HG03025 (cell line): ENCODE measurements around the gene CASTOR1.

Experiments used
- ATAC-seq: cut with Tn5 transposase; IDR thresholded peaks from one replicate; pipeline ENCODE4 v1.9.1; 2021; ENCODE audit warnings: mild to moderate bottlenecking, moderate library complexity; ENCODE audit not compliant: unreplicated experiment, low FRiP score

CASTOR1 gene

DNA sequence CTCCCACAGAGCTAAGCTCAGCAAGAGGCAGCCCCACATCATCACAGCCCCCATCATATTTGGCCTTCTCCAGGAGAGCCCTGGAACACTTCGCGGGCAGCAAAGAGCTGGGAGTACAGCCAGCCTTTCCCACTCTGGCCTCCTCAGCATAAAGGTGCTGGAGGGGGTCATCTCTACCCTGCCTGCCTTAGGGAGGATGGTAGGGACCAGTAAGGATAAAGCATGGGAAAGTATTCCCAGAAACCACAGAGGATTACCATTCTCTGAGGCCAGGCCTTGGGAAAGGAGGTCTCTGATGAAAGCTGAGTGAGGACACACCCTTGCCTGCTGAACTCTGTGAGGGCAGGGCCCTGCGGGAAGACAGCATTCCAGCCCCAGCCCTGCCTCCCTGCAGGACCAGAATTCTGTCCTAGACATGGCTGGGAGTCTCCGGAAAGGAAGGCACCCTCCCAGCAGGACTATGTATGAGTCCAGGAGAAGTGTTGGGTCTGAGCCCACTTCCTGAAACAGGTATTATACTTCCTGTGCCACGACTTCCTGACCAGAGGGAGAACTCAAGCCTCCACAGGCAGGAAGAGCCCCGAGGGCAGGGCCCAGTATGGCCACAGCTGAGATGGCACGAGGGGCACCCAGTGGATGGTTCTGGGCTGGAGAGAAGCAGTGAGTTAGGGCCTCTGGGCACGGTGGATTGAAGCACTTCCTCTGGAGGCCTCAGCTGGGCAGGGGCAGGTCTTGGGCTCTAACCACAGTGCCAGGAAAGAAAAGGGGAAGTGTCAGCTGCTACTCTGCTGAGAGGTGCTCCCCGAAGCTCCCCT is 12.9 kb upstream of the CASTOR1 start:
- ATAC-seq: no peak

DNA sequence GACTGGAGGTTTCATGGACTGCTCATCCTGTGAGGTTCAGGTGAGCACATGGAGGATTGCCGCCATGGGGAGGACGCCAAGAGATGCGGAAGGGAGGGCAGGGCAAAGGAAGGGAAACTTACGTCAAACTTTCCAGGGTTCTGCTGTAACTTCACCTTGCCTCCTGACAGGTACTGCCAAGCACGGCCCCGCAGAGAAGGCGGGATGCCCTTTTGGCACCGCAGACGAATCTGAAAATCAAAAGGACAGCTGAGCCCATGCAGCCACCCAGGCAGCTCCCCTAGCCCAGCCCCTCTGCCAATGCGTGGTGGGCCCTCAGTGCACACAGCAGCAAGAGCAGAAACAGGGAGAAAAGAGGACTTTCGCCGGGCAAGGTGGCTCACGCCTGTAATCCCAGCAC is 10.0 kb upstream of the CASTOR1 start:
- no peak for ATAC-seq

DNA sequence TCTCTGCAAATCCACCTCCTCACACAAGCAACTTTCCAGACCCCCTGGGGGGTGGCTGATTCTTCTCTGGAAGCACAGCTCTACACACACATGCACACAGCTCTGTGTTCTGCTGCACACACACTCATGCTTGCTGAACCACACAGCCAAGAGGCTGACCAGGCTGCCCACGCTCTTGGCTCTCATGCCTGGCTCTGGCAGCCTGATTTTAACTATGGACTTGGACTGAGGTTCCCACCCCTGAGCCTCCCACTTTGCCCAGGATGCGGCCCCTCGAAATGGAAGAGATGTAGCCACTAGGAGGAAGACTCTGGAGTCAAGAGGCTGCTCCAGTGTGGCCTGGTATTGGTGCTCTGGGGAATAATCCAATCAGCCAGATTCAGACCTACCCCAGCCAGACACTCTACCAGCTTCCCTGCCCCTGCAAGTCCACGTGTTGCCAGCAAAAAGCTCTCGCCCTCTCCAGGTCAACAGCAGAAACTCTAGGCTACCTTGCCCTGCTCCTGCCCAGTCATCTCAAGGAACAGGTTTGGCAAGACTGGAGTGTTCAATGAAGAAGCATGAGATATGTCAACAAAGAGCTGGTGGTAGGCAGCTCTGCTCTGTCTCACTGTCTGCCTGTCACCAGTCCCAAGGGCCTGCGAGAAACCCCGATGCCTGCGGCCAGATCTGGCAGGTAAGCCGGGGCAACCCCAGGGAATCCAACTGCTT is 8.8 kb upstream of the CASTOR1 start:
- no peak for ATAC-seq

DNA sequence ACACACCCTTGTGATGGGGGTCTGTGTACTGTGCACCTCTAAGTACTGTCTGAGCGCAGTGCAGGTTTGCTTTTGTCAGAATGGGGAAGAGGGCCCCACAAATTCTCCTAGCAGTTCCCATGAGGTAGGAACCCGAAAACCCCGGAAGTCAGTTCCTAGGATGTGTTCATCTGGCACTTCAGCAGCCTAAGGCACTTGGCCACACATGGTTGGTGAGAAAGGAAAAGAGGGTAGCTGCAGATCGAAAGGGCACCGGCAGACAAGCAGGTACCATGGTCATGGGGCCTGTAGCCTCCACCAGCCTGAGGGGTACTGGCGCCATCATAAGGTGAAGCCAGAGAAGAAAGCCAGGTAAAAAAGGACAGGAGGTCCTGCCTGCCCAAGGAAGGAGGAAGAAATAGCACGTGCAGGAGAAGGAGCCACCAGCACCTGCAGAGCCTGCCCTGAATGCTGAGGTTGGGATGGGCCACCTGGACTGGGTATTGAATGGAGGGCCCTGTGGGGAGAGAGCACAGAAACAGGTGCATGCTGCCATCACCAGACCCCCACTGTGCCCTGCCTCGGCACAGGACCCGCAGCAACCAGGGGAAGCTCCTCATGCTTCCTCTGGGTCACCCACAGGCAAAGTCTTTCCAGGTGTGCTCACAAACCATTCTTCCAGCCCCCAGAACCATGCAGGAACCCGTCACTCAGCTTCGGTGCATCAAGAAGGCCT is 8.1 kb upstream of the CASTOR1 start:
- ATAC-seq: no peak

DNA sequence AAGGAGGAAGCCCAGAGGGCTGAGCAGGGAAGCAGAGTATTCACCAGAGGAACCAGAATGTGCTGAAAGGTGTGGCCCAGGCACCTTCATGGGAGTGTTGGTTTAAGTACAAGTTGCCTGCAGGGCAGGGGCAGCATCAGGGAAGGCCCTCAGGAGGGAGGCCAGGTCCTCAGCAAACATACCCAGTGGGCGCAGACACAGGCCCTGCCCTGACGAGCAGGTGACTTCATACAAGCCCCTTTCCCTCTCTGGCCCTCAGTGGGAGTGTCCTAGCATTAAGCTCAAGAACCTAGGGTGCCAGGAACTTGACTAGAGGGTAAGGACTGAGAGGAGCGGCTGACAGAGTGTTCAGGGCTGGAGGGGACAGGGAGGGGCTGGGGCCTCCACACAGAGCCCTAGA is 7.5 kb upstream of the CASTOR1 start:
- ATAC-seq: no peak

DNA sequence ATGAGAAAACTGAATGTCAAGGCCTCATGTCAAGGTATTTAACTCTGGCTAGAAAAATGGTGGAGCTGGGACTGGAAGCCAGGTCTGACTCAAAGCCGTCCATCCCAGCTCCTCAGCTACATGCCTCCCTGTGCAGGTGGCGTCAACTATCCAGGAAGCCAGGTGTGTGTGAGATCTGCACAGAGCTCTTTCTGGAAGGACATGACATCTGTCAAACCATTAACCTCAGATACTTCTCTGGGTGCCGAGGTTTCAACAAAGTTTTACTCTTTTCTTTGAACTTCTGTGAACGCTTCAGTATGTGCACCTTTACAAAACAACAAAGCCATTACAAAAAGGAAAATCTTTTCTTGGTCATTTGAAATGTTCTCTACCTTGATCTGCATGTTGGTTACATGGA is 7.0 kb upstream of the CASTOR1 start:
- no peak for ATAC-seq

DNA sequence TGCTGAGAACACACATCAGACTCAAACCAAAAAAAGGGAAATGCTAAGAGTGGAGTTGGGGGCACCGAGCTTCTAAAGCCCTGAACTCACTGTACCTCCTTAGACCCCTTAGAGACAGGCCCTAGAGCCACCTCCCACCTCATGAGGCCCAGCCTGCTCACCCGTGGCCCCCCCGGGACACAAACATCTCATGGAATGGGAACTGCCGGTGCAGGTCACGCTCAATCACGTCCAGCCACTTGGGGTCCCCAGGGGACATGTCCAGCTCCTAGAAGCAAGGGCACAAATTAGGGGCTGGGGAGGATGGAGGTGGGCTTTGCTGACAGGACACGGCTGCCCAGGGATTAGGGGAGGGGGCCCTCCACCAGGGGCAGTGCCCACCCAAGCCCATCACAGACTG is 6.3 kb upstream of the CASTOR1 start:
- ATAC-seq: no peak

DNA sequence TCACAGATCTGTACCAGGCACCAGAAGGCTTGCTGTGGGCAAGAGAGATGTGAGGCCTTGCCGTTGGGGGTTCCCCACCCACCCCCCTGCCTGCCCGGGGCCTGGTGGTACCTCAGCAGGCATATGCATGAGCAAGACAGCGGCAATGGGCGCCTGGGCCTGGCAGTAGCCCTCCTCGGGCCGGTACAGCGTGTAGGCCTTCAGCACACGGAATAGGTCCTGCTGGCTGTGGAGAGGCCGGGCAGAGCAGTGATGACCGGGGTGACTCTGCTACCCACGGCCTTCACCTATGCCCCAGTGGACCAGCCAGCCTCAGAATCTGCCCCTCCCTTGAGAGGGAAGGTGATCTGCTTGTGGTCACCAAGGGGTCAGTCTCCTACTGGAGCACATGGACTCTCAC is 5.5 kb upstream of the CASTOR1 start:
- no peak for ATAC-seq

DNA sequence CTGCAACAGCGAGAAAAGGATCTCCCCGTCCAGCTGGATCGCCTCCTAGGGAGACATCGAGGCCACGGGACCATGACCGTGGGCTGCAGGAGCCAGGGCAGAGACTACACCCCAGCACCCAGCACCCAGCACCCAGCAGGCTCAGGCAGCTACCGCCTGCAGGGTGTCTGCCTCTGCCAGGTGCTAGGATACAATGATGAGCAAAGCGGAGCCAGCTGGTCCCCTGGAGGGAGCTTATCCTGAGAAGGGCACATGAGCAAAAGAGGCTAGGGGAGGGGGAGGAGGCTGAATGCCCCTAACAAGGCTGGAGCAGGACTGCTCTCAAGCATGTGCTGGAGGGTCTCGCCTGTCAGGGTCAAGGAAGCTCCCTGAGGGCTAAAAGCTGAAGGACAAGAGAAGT is 4.8 kb upstream of the CASTOR1 start:
- no peak for ATAC-seq

DNA sequence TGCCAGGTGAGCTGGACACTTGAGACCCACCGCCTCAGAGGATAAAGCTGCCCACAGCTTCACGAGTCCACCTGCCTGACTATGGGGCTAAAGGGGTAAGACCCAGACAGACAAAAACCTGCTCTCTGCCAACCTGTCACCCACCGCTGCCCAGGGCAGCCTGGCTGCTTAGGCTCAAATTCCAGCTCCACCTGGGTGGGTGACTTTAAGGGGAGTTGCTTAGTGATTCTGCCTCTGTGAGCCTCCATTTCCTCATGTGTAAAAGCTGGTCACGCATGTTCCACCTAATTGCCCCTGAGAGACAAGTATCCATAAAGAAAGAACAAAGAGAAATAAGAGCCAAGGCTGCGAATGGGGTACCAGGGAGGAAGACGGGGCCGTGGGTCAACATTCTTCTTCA is 3.7 kb upstream of the CASTOR1 start:
- no peak for ATAC-seq

DNA sequence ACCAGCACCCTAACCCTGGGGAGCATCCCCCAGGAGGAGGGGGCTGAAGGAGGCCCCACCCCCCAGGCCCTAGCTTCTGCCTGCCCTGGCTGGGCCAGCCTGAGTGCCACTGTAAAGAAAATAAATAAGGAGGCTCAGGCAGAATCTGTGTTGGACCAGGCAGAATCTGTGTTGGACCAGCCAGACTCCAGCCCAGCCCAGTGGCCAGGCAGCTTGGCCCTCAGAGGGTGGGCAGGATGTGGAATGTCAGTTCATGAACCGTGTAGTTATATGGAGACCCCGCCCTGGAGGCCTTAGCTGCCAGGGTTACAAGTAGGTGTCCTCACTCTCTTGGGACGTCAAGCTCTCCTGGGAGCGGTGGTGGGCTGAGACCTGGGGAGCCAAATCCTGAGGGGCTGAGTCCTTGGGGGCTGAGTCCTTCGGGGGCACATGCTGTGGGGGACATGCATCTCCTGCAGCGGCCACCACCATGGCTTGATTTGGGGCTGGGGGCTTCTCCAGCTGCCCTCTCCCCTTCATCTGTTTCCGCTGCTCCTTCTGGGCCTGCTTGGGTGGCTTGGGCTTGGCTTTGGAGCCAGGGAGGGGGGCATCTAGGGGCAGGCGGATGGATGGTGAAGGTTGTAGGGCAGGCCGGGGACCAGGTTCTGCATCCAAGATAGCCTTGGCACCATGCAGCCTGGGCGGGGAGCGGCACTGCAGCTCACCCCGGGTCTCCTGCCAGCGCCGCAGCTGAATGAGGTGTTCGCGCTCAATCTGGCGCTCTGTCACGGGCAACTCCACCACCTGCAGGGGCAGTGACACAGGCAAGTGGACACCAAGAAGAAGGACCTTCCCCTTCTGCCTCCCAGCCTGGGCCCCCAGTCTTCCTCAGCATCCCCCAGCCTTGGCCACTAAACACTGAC is 3.0 kb upstream of the CASTOR1 start:
- no peak for ATAC-seq

DNA sequence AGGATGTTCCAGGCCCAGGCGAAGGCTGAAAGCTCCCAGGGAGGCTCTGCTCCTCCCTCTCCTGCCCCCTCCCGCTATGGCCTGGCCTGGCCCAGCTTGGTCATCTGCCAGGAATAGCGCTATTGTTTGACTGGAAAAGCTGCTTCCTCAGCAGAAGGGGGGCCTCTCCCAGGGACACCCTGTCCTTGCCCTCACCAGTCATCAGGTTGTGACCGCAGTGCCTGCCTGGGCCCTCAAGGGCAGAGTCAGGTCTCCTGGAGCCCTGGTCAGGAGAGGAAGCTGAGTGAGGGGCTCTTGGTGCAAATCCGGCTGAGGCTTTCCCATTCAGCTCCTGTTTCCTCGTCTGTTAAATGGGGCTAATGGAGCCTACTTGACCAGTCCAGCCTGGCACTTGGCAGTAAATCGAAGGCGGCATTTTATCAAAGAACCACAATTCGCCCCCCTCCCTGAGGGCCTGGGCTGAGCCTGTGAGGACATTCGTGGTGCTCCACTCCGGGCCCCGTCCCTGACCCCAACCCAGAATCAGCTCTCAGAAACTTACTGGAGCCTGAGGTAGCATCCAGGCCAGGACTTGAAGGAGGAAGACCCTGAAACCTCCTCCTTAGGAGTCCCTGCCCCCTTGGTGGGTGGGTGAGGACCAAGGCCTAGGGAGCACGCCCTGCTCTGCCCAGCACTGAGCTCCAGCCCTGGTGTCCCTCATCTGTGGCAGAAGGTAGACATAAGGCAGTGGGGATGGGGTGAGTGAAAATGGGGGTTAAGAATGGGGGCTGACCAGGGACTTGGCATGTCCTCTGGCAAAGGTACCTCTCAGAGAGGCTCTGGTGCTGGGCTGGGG is 2.0 kb upstream of the CASTOR1 start:
- no peak for ATAC-seq

DNA sequence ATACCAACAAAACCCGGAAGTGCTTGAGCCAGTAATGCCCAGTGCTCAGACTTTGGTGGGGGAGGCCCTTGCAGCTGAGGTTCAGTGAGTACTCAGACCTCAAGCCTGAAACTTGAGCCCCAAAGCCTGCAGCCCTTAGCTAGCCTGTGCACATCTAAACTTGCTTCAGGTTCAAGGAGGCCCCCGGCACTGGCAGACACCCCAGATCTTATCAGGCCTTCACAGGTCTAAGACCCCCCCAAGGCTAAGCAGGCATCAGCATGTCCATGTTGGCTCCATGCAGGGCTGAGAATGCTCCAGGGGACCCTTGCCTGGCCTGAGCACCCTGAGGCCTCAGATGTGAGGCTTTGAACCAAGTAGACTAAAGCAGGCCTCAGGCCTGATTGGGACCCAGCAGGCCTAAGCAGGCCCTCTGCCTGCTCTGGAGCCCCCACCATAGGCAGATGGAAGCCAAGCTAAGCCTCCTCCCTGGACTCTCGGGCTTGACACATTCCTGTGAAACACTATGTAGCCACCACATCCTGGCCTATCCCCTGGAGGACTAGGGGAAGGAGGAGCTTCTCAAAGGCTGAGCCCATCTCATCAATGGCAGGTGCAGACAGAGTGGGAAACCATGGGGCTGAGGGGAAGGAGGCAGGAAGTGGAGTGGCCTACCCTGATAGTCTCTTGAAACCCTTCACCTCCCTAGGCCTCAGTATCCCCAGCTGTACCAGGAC is 1.2 kb upstream of the CASTOR1 start:
- no peak for ATAC-seq

DNA sequence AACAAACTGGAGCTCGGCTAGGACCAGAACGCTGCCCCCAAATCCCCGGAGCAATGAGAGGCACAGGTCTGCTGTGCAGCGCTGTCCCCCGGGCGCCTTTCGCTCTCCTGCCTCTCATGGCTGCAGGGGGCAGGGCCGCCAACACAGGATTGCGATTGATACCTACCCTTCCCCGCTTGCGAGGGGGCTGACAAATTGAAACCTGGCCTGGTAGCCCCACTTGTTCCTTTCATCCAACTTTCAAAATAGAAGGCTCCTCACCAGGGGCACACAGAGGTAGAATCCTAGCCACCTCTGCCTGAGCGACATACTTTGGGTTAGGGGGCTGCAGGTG is 642 bp upstream of the CASTOR1 start:
- peak; percentile 8 for ATAC-seq

DNA sequence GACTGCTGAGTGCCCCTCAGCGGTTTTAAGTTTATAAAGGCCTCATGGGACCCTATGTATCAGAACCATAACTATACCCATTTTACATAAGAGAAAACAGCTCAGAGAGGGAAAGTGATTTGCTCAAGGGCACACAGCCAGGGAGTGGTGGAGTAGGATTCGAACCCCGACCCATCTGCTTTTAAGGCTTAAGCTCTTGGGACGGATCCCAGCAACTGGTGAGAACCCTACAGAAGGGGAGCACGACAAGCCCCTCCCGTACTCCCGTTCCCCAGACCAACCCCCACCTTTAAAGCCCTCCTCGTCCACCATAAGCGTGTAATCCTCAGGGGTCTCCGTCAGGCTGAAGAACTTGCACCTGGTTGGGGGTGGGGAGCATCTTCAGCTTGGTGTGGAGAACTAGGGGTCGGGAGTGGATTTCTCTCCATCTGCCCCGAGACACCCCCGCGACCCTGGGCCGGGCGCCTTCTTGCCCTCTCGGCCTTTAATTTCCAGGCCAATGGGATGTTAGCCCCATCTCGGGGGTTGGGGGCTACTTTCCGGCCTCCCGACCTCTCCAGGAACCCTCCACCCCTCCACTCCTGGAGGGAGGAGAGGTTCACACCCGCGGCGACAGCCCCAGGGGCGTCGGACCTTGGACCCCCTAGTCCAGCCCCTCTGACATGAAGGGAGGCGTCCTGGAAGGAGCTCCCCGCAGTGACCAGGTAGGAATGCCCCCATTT is 725 bp downstream of the CASTOR1 start:
- no peak for ATAC-seq

DNA sequence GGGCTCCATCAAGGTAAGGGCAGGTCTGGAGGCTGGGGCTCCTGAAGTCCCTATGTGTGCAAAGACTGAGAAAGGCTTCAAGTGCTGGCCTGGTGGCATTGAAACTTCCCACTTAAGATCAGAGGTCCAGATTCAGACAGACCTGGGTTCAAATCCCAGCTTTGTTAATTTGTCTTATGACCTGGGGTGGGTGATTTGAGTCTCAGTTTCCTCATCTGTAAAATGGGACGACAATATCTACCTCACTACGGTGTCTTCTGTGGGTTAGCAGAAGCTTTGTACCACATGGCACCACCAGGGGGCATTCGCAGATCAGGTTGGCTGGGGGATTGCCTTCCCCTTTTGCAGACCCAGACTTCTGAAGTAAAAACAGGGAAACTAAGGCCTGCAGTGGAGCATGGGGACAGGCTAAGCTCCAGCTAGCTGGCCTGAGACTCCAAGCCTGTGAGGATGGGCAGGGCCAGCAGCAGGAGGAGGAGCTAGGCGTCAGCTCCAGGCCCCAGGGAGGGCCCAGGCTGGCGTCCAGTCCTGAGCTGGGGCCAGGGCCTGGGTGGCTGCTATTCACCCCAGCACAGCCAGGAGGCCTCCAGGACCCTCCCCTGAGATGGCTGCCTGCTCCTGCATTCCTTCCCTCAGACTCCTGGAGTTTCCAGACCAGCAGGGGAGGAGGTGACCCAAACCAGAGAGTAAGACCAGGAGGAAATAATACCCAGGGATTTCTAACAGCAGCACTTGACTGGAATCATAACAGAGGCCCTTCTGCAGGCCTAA is 1.5 kb downstream of the CASTOR1 start:
- no peak for ATAC-seq

DNA sequence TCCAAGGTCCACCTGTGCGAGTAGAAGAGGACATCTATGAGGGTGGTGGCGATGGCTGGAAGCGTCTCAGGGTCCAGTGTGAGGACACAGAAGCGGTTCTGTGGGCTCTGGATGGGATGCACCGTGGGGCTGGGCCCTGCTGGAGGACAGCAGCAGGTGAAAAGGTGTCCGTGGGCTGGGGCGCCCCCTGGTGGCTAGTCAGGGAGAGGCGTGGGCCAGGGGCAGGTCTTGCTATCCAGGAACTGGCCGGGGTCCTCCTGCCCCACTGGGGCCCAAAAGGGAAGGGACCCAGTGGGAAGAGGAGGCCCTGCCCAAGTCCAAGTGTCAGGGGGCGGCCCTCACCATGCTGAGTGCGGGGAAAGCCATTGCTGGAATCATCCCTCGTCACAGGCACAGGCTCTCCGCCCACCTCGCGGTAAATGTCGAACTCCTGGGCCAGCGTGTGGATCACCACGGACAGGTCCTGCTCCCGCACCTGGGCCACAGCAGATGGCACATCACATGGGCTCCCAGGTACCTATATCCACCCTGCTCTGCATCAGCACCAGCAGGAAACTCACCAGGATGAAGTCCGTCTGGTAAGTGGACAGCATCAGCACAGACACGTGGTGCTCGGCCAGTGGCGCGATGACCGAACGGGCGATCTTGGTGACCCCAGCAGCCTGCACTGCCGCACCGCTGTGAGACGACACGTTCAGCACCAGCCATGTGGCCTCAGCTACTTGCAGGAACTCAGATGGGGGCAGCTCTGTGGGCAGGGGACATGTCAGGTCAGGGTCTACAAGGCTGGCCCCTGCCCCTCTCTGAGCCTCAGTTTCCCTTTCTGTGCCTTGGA is 2.3 kb downstream of the CASTOR1 start:
- no peak for ATAC-seq
